ENCODE results near the gene MMP17.
"Not testable (repeated sequence)": the region's sequence is repeated elsewhere in the genome, so short reads cannot be mapped to it uniquely, and the experiment has no call there.

- not testable (repeated sequence) for TF ChIP-seq EZH2 (IDR thresholded peaks at IDR 0.05; ENCODE audit: low read length, missing control alignments); CTCF (conservative IDR thresholded peaks at IDR 0.05 in 1 of 2, IDR thresholded peaks at IDR 0.05 in 1 of 2; ENCODE audit: low read depth in 1 of 2, low read length in 2 of 2)
These were observed 49.0 kb downstream of the MMP17 start for GRCh38 chr12:131877216-131877615.

Measured in fibroblast of lung (primary cell).